K562 (cell line): ENCODE measurements around the gene CTSW. TPM values are rescaled to one million over a fixed set of nuclear protein-coding genes. Genes with fewer than 3 reads are reported as not detected.

Experiments used
- ARID2 ChIP-seq: fragments of 450-650 bp; IDR thresholded peaks from 2 replicates; pipeline ENCODE4 v1.6.1; 2017; ENCODE audit warnings: antibody characterized with exemption, mild to moderate bottlenecking
- COPS2 ChIP-seq: fragments of 450-650 bp; conservative IDR thresholded peaks from 2 replicates; pipeline ENCODE4 v1.6.1; 2016; ENCODE audit warnings: mild to moderate bottlenecking, moderate library complexity
- CREB3 ChIP-seq: fragments of 450-650 bp; conservative IDR thresholded peaks from 2 replicates; pipeline ENCODE4 v1.6.1; 2016; ENCODE audit warnings: missing genetic modification characterization, low read depth, mild to moderate bottlenecking, missing compliant biosample characterization, moderate library complexity
- ESRRB ChIP-seq: fragments of 250-450 bp; sonication (Bioruptor Pico); IDR thresholded peaks from 2 replicates; pipeline ENCODE4 v1.5.0; 2020; ENCODE audit warnings: mild to moderate bottlenecking, moderate library complexity, borderline replicate concordance
- FOXM1 ChIP-seq, 2 experiments: fragments of 450-650 bp in 1 of 2; sonication (generic) in 1 of 2; formaldehyde crosslinking in 1 of 2; IDR thresholded peaks; 2 replicates each; pipeline versions ENCODE4 v1.6.1 to v1.9.0; 2017 to 2022; ENCODE audit warnings: low read depth in 2 of 2, mild to moderate bottlenecking in 2 of 2, missing genetic modification reagents in 1 of 2, moderate library complexity in 1 of 2
- GABPA ChIP-seq: fragments of 200-800 bp; sonication (Bioruptor generic); conservative IDR thresholded peaks from 2 replicates; pipeline ENCODE4 v1.6.1; 2016; ENCODE audit warnings: low read depth, missing genetic modification characterization, missing compliant biosample characterization
- KAT8 ChIP-seq: fragments of 450-650 bp; IDR thresholded peaks from 2 replicates; pipeline ENCODE4 v1.6.1; 2016; ENCODE audit warnings: low read depth, mild to moderate bottlenecking
- NFRKB ChIP-seq: fragments of 450-650 bp; IDR thresholded peaks from 2 replicates; pipeline ENCODE4 v1.6.1; 2016; ENCODE audit warnings: low read depth
- RBBP5 ChIP-seq: fragments of 200-600 bp; sonication (generic); IDR thresholded peaks from 2 replicates; pipeline ENCODE4 v1.6.1; 2012; ENCODE audit warnings: borderline replicate concordance, mild to moderate bottlenecking, low read length, control low read depth, inconsistent platforms; ENCODE audit not compliant: insufficient read depth, poor library complexity, severe bottlenecking
- SRSF1 ChIP-seq: fragments of 200-400 bp; formaldehyde crosslinking; IDR thresholded peaks from 2 replicates; pipeline ENCODE4 v1.6.1; 2017; ENCODE audit warnings: mild to moderate bottlenecking, low read depth, low read length, moderate library complexity
- YY1 ChIP-seq, 3 experiments: IDR thresholded peaks; 2 replicates each; pipeline ENCODE4 v1.6.1; 2011; ENCODE audit warnings: low read length in 2 of 3, mild to moderate bottlenecking in 2 of 3, moderate library complexity in 2 of 3, borderline replicate concordance in 1 of 3, control low read depth in 1 of 3, low read depth in 1 of 3; ENCODE audit not compliant: insufficient read depth in 3 of 3, insufficient replicate concordance in 2 of 3, control insufficient read depth in 1 of 3, insufficient read length in 1 of 3; ENCODE audit errors: extremely low read depth in 1 of 3
- ZC3H11A ChIP-seq: IDR thresholded peaks from 2 replicates; pipeline ENCODE4 v1.6.1; 2012; ENCODE audit warnings: low read depth, low read length, improper control_type of control experiment
- ZNF778 ChIP-seq: fragments of 450-650 bp; formaldehyde crosslinking; IDR thresholded peaks from 2 replicates; pipeline ENCODE4 v1.4.0; 2020; ENCODE audit warnings: mild to moderate bottlenecking, moderate library complexity
- polyA plus RNA-seq, 8 experiments: library from polyadenylated mRNA; depleted of rRNA in 4 of 8; stranded (reverse) in 5 of 8; unstranded in 3 of 8; fragments of >200 nt; fragmentation: Nextera tagmentation in 2 of 8; fragmentation: Illumina TruSeq in 1 of 8; extraction: Ambion mirVana in 2 of 8; extraction: Trizol in 1 of 8; gene quantifications; 2 replicates each; pipeline versions ENCODE4 v1.2.1 to v1.2.3, GENCODE V29; 2011 to 2014; ENCODE audit warnings: inconsistent platforms in 1 of 8, missing spikeins in 1 of 8
- total RNA-seq, 7 experiments: library from RNA; depleted of rRNA in 6 of 7; stranded (reverse); fragments of >200 nt in 6 of 7; fragmentation: Illumina TruSeq in 2 of 7; extraction: Trizol in 2 of 7; gene quantifications; 2 replicates each; pipeline versions ENCODE4 v1.2.1 to v1.2.3, GENCODE V29; 2011 to 2021; ENCODE audit warnings: low replicate concordance in 1 of 7
- TF ChIP-seq, protein P1 (sequence below): sonication (generic); formaldehyde crosslinking; IDR thresholded peaks from 2 replicates; pipeline ENCODE4 v1.8.1; 2022; ENCODE audit warnings: missing genetic modification reagents
- TF ChIP-seq, protein P2 (sequence below): fragments of 250-450 bp; sonication (Bioruptor Pico); IDR thresholded peaks from 2 replicates; pipeline ENCODE4 v1.9.0; 2021; ENCODE audit warnings: mild to moderate bottlenecking
- TF ChIP-seq, protein P3 (sequence below): fragments of 250-450 bp; sonication (Bioruptor Pico); IDR thresholded peaks from 2 replicates; pipeline ENCODE4 v1.8.0; 2022; ENCODE audit warnings: moderate library complexity, mild to moderate bottlenecking, inconsistent platforms
- TF ChIP-seq, protein P4 (sequence below): fragments of 250-450 bp; sonication (Bioruptor Pico); IDR thresholded peaks from 2 replicates; pipeline ENCODE4 v1.4.0; 2020; ENCODE audit warnings: mild to moderate bottlenecking, moderate library complexity

Gene CTSW
- total and polyA plus RNA-seq, 9 of the 15 experiments (the other 6 are each of a cell fraction or from before 2014, with no cell fraction given), result 0.04 TPM; not detected in 8

- TF ChIP-seq, protein P1, sequence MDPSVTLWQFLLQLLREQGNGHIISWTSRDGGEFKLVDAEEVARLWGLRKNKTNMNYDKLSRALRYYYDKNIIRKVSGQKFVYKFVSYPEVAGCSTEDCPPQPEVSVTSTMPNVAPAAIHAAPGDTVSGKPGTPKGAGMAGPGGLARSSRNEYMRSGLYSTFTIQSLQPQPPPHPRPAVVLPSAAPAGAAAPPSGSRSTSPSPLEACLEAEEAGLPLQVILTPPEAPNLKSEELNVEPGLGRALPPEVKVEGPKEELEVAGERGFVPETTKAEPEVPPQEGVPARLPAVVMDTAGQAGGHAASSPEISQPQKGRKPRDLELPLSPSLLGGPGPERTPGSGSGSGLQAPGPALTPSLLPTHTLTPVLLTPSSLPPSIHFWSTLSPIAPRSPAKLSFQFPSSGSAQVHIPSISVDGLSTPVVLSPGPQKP (CRISPR knock-in tag), result no peak
- TF ChIP-seq NFRKB (no peak), COPS2 (no peak), ZC3H11A (no peak), ZNF778 (CRISPR knock-in tag) (no peak), GABPA (peak; percentile 67), FOXM1 (IDR thresholded peaks at IDR 0.05; ENCODE audit: low read depth) (no peak), FOXM1 (CRISPR knock-in tag; IDR thresholded peaks at IDR 0.05; ENCODE audit: low read depth) (no peak), CREB3 (tag) (no peak; the same call in 1 of the 2 replicates), YY1 (IDR thresholded peaks at IDR 0.05; ENCODE audit: borderline replicate concordance in 1 of 3, control insufficient read depth in 1 of 3, extremely low read depth in 1 of 3, insufficient read depth in 3 of 3, insufficient read length in 1 of 3, insufficient replicate concordance in 2 of 3, low read depth in 1 of 3, low read length in 2 of 3) (peak in 1 of 3 experiments; percentile 7), KAT8 (no peak), SRSF1 (no peak), ARID2 (0 out of 2 replicates have a peak, but pooled peaks have one; percentile 46), RBBP5 (no peak), ESRRB (CRISPR knock-in tag) (no peak)
- TF ChIP-seq, protein P2, sequence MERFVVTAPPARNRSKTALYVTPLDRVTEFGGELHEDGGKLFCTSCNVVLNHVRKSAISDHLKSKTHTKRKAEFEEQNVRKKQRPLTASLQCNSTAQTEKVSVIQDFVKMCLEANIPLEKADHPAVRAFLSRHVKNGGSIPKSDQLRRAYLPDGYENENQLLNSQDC (CRISPR knock-in tag), result no peak
- TF ChIP-seq, protein P3, sequence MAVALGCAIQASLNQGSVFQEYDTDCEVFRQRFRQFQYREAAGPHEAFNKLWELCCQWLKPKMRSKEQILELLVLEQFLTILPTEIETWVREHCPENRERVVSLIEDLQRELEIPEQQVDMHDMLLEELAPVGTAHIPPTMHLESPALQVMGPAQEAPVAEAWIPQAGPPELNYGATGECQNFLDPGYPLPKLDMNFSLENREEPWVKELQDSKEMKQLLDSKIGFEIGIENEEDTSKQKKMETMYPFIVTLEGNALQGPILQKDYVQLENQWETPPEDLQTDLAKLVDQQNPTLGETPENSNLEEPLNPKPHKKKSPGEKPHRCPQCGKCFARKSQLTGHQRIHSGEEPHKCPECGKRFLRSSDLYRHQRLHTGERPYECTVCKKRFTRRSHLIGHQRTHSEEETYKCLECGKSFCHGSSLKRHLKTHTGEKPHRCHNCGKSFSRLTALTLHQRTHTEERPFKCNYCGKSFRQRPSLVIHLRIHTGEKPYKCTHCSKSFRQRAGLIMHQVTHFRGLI, result no peak
- TF ChIP-seq, protein P4, sequence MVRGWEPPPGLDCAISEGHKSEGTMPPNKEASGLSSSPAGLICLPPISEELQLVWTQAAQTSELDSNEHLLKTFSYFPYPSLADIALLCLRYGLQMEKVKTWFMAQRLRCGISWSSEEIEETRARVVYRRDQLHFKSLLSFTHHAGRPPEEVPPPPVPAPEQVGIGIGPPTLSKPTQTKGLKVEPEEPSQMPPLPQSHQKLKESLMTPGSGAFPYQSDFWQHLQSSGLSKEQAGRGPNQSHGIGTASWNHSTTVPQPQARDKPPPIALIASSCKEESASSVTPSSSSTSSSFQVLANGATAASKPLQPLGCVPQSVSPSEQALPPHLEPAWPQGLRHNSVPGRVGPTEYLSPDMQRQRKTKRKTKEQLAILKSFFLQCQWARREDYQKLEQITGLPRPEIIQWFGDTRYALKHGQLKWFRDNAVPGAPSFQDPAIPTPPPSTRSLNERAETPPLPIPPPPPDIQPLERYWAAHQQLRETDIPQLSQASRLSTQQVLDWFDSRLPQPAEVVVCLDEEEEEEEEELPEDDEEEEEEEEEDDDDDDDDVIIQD, result no peak
Observed at GRCh38 chr11:65873318-65874156, 6.1 kb upstream of the CTSW start (continued).
